ENCODE data around the gene SFTPD. TPM values are rescaled to one million over a fixed set of nuclear protein-coding genes. Genes with fewer than 3 reads are reported as not detected.

Gene SFTPD
- total and polyA plus RNA-seq, 2 of the 8 experiments (the other 6 are each of a cell fraction or from before 2014, with no cell fraction given): 0.21 to 0.54 TPM

DNA sequence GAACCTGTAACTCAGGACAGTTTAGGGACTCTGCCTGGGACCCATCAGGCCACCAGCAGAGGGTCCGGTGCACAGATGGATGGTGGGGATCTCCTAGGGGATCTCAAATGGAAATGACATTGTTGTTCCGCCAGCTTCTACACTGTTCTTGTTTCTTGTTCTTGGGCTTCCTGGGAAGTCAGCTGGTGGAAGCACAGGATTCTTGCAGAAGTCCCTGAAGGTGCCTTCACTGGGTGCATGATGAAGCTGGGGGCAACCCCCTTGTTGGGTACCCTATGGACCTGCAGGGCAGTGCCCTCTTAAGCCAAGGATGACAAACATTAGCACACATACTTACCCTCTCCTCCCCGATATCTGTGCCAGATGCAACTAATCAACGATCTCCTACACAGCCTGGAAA lies 18.6 kb downstream of the SFTPD start (continued):
- TF ChIP-seq PHF8 (conservative IDR thresholded peaks at IDR 0.05; ENCODE audit: low read depth, low read length) (no peak), SIRT6 (IDR thresholded peaks at IDR 0.05; ENCODE audit: low read length) (no peak)
